Suprapubic skin (tissue), 4 donors: ENCODE results near the gene KIF18B. TPM values are rescaled to one million over a fixed set of nuclear protein-coding genes. Genes with fewer than 3 reads are reported as not detected.

Experiments used
- DNase-seq, 2 donors: peaks; one replicate each; pipeline ENCODE4 v3.0.0-alpha.2; 2019; ENCODE audit warnings: low spot score in 2 of 2
- H3K27ac ChIP-seq: fragments of 200-600 bp; sonication (generic); one replicate; pipeline ENCODE4 v1.5.1; 2019
- H3K27me3 ChIP-seq: fragments of 200-600 bp; sonication (generic); one replicate; pipeline ENCODE4 v1.5.1; 2019
- H3K36me3 ChIP-seq: fragments of 200-600 bp; sonication (generic); one replicate; pipeline ENCODE4 v1.5.1; 2019
- H3K4me1 ChIP-seq: fragments of 200-600 bp; sonication (generic); one replicate; pipeline ENCODE4 v1.5.1; 2019
- H3K4me3 ChIP-seq: fragments of 200-600 bp; sonication (generic); one replicate; pipeline ENCODE4 v1.5.1; 2019; ENCODE audit warnings: mild to moderate bottlenecking
- H3K9me3 ChIP-seq: fragments of 200-600 bp; sonication (generic); one replicate; pipeline ENCODE4 v1.5.1; 2019
- CTCF ChIP-seq, 2 donors: fragments of 200-600 bp in 1 of 2; fragments of 450-650 bp in 1 of 2; sonication (generic) in 1 of 2; IDR thresholded peaks; one replicate each; pipeline ENCODE4 v1.5.1; 2016 to 2019; ENCODE audit warnings: antibody characterized with exemption in 2 of 2, mild to moderate bottlenecking in 1 of 2, moderate library complexity in 1 of 2
- EP300 ChIP-seq: sonication (generic); formaldehyde crosslinking; IDR thresholded peaks from one replicate; pipeline ENCODE4 v1.6.1; 2017; ENCODE audit warnings: antibody characterized with exemption
- POLR2A ChIP-seq, 2 donors: fragments of 450-650 bp; IDR thresholded peaks; one replicate each; pipeline ENCODE4 v1.6.1; 2017; ENCODE audit warnings: antibody characterized with exemption in 2 of 2, mild to moderate bottlenecking in 2 of 2, moderate library complexity in 2 of 2
- POLR2AphosphoS5 ChIP-seq, 3 donors: sonication (generic); formaldehyde crosslinking; IDR thresholded peaks; one replicate each; pipeline ENCODE4 v1.6.1; 2017; ENCODE audit warnings: antibody characterized with exemption in 3 of 3
- WGBS: methylation state at CpG from one replicate; pipeline ENCODE4 v1.1.5; 2018; 5-methylcytosine and 5-hydroxymethylcytosine counted together
- total RNA-seq, 4 donors: library from RNA; depleted of rRNA; stranded (reverse); fragments of >200 nt; gene quantifications; one replicate each; pipeline ENCODE4 v1.1.0, GENCODE V29; 2016

KIF18B gene
- total RNA-seq, 4 donors from 2014 or later = 2.0 to 4.0 (median 2.8) TPM

- H3K27me3 ChIP-seq = peaks cover 17% of the 10 kb centered on the region
- peaks cover 12% of the 10 kb centered on the region for H3K4me1 ChIP-seq
- no peaks in the 10 kb centered on the region for H3K36me3 ChIP-seq
- H3K4me3 ChIP-seq = no peak overlapping the region
- H3K9me3 ChIP-seq = no peaks in the 10 kb centered on the region
- H3K27ac ChIP-seq = no peak overlapping the region
- DNase-seq = no peak
- WGBS = 78% methylated on average over 11 of the region's 11 CpGs
- TF ChIP-seq EP300 (no peak), POLR2A (IDR thresholded peaks at IDR 0.05) (no peak), CTCF (IDR thresholded peaks at IDR 0.05) (no peak), POLR2AphosphoS5 (IDR thresholded peaks at IDR 0.05) (no peak)
Observed at GRCh38 chr17:44909681-44910144, 37.9 kb downstream of the KIF18B start.

- no peak for TF ChIP-seq CTCF (IDR thresholded peaks at IDR 0.05)
- no peak for TF ChIP-seq EP300
- TF ChIP-seq POLR2AphosphoS5 (IDR thresholded peaks at IDR 0.05) = no peak
- no peak for TF ChIP-seq POLR2A (IDR thresholded peaks at IDR 0.05)
- Histone ChIP-seq H3K36me3 (no peaks in the 10 kb centered on the region), H3K4me3 (no peak overlapping the region), H3K27me3 (peaks cover 17% of the 10 kb centered on the region), H3K4me1 (peaks cover 12% of the 10 kb centered on the region), H3K9me3 (no peaks in the 10 kb centered on the region), H3K27ac (no peak overlapping the region)
- DNase-seq = no peak
- 90% methylated on average over 10 of the region's 10 CpGs for WGBS
Observed at GRCh38 chr17:44908761-44909326, 38.7 kb downstream of the KIF18B start.

- no peaks in the 10 kb centered on the region for H3K36me3 ChIP-seq
- DNase-seq = no peak
- 88% methylated on average over 10 of the region's 11 CpGs for WGBS
- peaks cover 17% of the 10 kb centered on the region for H3K27me3 ChIP-seq
- H3K4me1 ChIP-seq = peaks cover 12% of the 10 kb centered on the region
- TF ChIP-seq POLR2A (IDR thresholded peaks at IDR 0.05) = no peak
- H3K9me3 ChIP-seq = no peaks in the 10 kb centered on the region
- no peak overlapping the region for H3K27ac ChIP-seq
- H3K4me3 ChIP-seq = no peak overlapping the region
Observed at GRCh38 chr17:44907729-44908470, 39.7 kb downstream of the KIF18B start.

- H3K36me3 ChIP-seq = no peaks in the 10 kb centered on the region
- no peak overlapping the region for H3K4me3 ChIP-seq
- TF ChIP-seq POLR2A (IDR thresholded peaks at IDR 0.05) = no peak
- TF ChIP-seq CTCF (IDR thresholded peaks at IDR 0.05) = no peak
- no peak for TF ChIP-seq EP300
- no peak for TF ChIP-seq POLR2AphosphoS5 (IDR thresholded peaks at IDR 0.05)
- DNase-seq = no peak
- H3K9me3 ChIP-seq = no peaks in the 10 kb centered on the region
- H3K27me3 ChIP-seq = peaks cover 11% of the 10 kb centered on the region
- no peak overlapping the region for H3K27ac ChIP-seq
- WGBS = 74% methylated on average over 15 of the region's 18 CpGs
- peaks cover 12% of the 10 kb centered on the region for H3K4me1 ChIP-seq
Observed at GRCh38 chr17:44906763-44907728, 40.5 kb downstream of the KIF18B start.

- no peak overlapping the region for H3K27ac ChIP-seq
- peaks cover 8% of the 10 kb centered on the region for H3K4me1 ChIP-seq
- DNase-seq = no peak
- H3K36me3 ChIP-seq = no peaks in the 10 kb centered on the region
- TF ChIP-seq CTCF (IDR thresholded peaks at IDR 0.05) = no peak
- TF ChIP-seq POLR2A (IDR thresholded peaks at IDR 0.05) = no peak
- no peak for TF ChIP-seq EP300
- TF ChIP-seq POLR2AphosphoS5 (IDR thresholded peaks at IDR 0.05) = no peak
- WGBS = 74% methylated on average over 10 of the region's 10 CpGs
- H3K4me3 ChIP-seq = no peak overlapping the region
- peaks cover 2% of the 10 kb centered on the region for H3K27me3 ChIP-seq
- H3K9me3 ChIP-seq = no peaks in the 10 kb centered on the region
Observed at GRCh38 chr17:44906010-44906646, 41.4 kb downstream of the KIF18B start.
